ENCODE measurements around the gene XPO6. TPM values are rescaled to one million over a fixed set of nuclear protein-coding genes. Genes with fewer than 3 reads are reported as not detected.

The XPO6 gene
- total and polyA plus RNA-seq, 2 of the 13 experiments (the other 11 are each of a cell fraction or from before 2014, with no cell fraction given): 109 to 129 TPM

- DNase-seq (ENCODE audit: low spot score): no peak
- Histone ChIP-seq H4K20me1 (ENCODE audit: insufficient read depth, low read length) (no peaks in the 10 kb centered on the region), H3K27me3 (ENCODE audit: control insufficient read depth in 1 of 2, insufficient read depth in 2 of 2, low read length in 2 of 2) (no peaks in the 10 kb centered on the region), H3K4me1 (ENCODE audit: insufficient read depth, low read length) (peaks cover 9% of the 10 kb centered on the region), H3K36me3 (replicated peaks in 1 of 2; ENCODE audit: control insufficient read depth in 1 of 2, insufficient read depth in 2 of 2, low read length in 2 of 2) (peaks cover 35 to 70% of the 10 kb centered on the region in 2 experiments), H2AFZ (ENCODE audit: low read length) (no peak overlapping the region), H3K9me3 (ENCODE audit: low read length) (no peaks in the 10 kb centered on the region), H3K79me2 (ENCODE audit: insufficient read depth, low read length) (peaks cover 3% of the 10 kb centered on the region), H3K4me2 (ENCODE audit: low read depth, low read length) (no peak overlapping the region), H3K4me3 (replicated peaks in 1 of 3; ENCODE audit: insufficient read depth in 1 of 3, low read depth in 2 of 3, low read length in 3 of 3) (no peak overlapping the region), H3K27ac (ENCODE audit: extremely low read length, insufficient read depth, low read length) (no peak overlapping the region), H3K9ac (ENCODE audit: insufficient read depth, low read depth, low read length) (no peak overlapping the region)
- ChIA-PET POLR2A (no interaction called here), CTCF (ENCODE audit: low intra/inter-chr PET ratio, low total read pairs) (no interaction called here)
- no TSS peak for BruUV-seq (replicated peaks)
- 97% methylated on average over 6 of the region's 6 CpGs for WGBS (ENCODE audit: low lambda C conversion rate)
- ATAC-seq: no peak
- in situ Hi-C loops (cut with HindIII; ENCODE audit: extremely low pct_ligation_motif_present, low pct_unique_long_range_greater_than_20kb) (no loop called here), intact Hi-C loops (cut with micrococcal nuclease; ENCODE audit: unreplicated experiment) (no loop called here)
- FAIRE-seq: no peak
- TF ChIP-seq HDAC6 (IDR thresholded peaks at IDR 0.05; ENCODE audit: low read depth, low read length): no peak
- TF ChIP-seq, protein P1, sequence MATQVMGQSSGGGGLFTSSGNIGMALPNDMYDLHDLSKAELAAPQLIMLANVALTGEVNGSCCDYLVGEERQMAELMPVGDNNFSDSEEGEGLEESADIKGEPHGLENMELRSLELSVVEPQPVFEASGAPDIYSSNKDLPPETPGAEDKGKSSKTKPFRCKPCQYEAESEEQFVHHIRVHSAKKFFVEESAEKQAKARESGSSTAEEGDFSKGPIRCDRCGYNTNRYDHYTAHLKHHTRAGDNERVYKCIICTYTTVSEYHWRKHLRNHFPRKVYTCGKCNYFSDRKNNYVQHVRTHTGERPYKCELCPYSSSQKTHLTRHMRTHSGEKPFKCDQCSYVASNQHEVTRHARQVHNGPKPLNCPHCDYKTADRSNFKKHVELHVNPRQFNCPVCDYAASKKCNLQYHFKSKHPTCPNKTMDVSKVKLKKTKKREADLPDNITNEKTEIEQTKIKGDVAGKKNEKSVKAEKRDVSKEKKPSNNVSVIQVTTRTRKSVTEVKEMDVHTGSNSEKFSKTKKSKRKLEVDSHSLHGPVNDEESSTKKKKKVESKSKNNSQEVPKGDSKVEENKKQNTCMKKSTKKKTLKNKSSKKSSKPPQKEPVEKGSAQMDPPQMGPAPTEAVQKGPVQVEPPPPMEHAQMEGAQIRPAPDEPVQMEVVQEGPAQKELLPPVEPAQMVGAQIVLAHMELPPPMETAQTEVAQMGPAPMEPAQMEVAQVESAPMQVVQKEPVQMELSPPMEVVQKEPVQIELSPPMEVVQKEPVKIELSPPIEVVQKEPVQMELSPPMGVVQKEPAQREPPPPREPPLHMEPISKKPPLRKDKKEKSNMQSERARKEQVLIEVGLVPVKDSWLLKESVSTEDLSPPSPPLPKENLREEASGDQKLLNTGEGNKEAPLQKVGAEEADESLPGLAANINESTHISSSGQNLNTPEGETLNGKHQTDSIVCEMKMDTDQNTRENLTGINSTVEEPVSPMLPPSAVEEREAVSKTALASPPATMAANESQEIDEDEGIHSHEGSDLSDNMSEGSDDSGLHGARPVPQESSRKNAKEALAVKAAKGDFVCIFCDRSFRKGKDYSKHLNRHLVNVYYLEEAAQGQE (IDR thresholded peaks at IDR 0.05; ENCODE audit: borderline replicate concordance in 1 of 2, low read depth in 1 of 2, low read length in 2 of 2): no peak
- TF ChIP-seq, protein P2, sequence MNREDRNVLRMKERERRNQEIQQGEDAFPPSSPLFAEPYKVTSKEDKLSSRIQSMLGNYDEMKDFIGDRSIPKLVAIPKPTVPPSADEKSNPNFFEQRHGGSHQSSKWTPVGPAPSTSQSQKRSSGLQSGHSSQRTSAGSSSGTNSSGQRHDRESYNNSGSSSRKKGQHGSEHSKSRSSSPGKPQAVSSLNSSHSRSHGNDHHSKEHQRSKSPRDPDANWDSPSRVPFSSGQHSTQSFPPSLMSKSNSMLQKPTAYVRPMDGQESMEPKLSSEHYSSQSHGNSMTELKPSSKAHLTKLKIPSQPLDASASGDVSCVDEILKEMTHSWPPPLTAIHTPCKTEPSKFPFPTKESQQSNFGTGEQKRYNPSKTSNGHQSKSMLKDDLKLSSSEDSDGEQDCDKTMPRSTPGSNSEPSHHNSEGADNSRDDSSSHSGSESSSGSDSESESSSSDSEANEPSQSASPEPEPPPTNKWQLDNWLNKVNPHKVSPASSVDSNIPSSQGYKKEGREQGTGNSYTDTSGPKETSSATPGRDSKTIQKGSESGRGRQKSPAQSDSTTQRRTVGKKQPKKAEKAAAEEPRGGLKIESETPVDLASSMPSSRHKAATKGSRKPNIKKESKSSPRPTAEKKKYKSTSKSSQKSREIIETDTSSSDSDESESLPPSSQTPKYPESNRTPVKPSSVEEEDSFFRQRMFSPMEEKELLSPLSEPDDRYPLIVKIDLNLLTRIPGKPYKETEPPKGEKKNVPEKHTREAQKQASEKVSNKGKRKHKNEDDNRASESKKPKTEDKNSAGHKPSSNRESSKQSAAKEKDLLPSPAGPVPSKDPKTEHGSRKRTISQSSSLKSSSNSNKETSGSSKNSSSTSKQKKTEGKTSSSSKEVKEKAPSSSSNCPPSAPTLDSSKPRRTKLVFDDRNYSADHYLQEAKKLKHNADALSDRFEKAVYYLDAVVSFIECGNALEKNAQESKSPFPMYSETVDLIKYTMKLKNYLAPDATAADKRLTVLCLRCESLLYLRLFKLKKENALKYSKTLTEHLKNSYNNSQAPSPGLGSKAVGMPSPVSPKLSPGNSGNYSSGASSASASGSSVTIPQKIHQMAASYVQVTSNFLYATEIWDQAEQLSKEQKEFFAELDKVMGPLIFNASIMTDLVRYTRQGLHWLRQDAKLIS (CRISPR knock-in tag; IDR thresholded peaks at IDR 0.05): no peak
- no peak for TF ChIP-seq IRX3 (CRISPR knock-in tag; IDR thresholded peaks at IDR 0.05; ENCODE audit: borderline replicate concordance, low read depth)
- TF ChIP-seq ZUFSP (CRISPR knock-in tag; IDR thresholded peaks at IDR 0.05; ENCODE audit: borderline replicate concordance): no peak
- TF ChIP-seq, protein P3, sequence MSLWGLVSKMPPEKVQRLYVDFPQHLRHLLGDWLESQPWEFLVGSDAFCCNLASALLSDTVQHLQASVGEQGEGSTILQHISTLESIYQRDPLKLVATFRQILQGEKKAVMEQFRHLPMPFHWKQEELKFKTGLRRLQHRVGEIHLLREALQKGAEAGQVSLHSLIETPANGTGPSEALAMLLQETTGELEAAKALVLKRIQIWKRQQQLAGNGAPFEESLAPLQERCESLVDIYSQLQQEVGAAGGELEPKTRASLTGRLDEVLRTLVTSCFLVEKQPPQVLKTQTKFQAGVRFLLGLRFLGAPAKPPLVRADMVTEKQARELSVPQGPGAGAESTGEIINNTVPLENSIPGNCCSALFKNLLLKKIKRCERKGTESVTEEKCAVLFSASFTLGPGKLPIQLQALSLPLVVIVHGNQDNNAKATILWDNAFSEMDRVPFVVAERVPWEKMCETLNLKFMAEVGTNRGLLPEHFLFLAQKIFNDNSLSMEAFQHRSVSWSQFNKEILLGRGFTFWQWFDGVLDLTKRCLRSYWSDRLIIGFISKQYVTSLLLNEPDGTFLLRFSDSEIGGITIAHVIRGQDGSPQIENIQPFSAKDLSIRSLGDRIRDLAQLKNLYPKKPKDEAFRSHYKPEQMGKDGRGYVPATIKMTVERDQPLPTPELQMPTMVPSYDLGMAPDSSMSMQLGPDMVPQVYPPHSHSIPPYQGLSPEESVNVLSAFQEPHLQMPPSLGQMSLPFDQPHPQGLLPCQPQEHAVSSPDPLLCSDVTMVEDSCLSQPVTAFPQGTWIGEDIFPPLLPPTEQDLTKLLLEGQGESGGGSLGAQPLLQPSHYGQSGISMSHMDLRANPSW (CRISPR knock-in tag; IDR thresholded peaks at IDR 0.05; ENCODE audit: borderline replicate concordance): no peak
- no peak for TF ChIP-seq ESRRA (CRISPR knock-in tag; IDR thresholded peaks at IDR 0.05; ENCODE audit: low read depth)
- no peak for TF ChIP-seq ZNF816 (CRISPR knock-in tag; IDR thresholded peaks at IDR 0.05; ENCODE audit: borderline replicate concordance)
- no peak for TF ChIP-seq ZFP36L1 (CRISPR knock-in tag; IDR thresholded peaks at IDR 0.05)
Measured at GRCh38 chr16:28168991-28169554, 42.7 kb downstream of the XPO6 start.
